SK-N-SH (cell line): ENCODE data around the gene VPS18. TPM values are rescaled to one million over a fixed set of nuclear protein-coding genes. Genes with fewer than 3 reads are reported as not detected.

Experiments used
- CTCF ChIA-PET: fragments of 300-600, 350-600 bp; formaldehyde crosslinking; extraction: SDS; loops from one replicate; lab custom pipeline; 2021; lab: Yijun Ruan, JAX
- POLR2A ChIA-PET: fragments of 350-600 bp; sonication (Branson Sonifier 250); formaldehyde crosslinking; extraction: SDS; loops from one replicate; lab custom pipeline; 2020; ENCODE audit warnings: antibody characterized with exemption, inconsistent platforms; lab: Yijun Ruan, JAX
- DNase-seq: peaks from one replicate; pipeline ENCODE4 v3.0.0; 2012
- H2AFZ ChIP-seq: fragments of 200-600 bp; sonication (generic); 2 replicates; pipeline ENCODE4 v1.8.1; 2016; ENCODE audit warnings: antibody characterized with exemption, mild to moderate bottlenecking, low read depth
- H3F3A ChIP-seq: fragments of 200-600 bp; sonication (generic); replicated peaks from 2 replicates; pipeline ENCODE3; 2016; ENCODE audit warnings: antibody characterized with exemption, mild to moderate bottlenecking; ENCODE audit not compliant: insufficient read depth
- H3K27ac ChIP-seq, 2 experiments: fragments of 200-500 bp in 1 of 2; fragments of 200-600 bp in 1 of 2; sonication (Bioruptor generic) in 1 of 2; sonication (generic), shearing (Covaris generic) in 1 of 2; 2 replicates each; pipeline versions ENCODE4 v1.5.1 to v1.6.1; 2014 to 2016; ENCODE audit warnings: low read depth in 2 of 2, inconsistent platforms in 1 of 2, low read length in 1 of 2, mild to moderate bottlenecking in 1 of 2, mixed read lengths in 1 of 2
- H3K27me3 ChIP-seq: fragments of 200-600 bp; sonication (generic), shearing (Covaris generic); 2 replicates; pipeline ENCODE4 v1.6.1; 2016; ENCODE audit warnings: mixed run types; ENCODE audit not compliant: insufficient read depth
- H3K36me3 ChIP-seq, 2 experiments: fragments of 200-500 bp in 1 of 2; fragments of 200-600 bp in 1 of 2; sonication (Bioruptor generic) in 1 of 2; sonication (generic) in 1 of 2; replicated peaks in 1 of 2; 2 replicates each; pipeline versions ENCODE3 to v1.5.1; 2014 to 2016; ENCODE audit warnings: low read length in 1 of 2, mild to moderate bottlenecking in 1 of 2; ENCODE audit not compliant: insufficient read depth in 2 of 2, control insufficient read depth in 1 of 2
- H3K4me1 ChIP-seq, 2 experiments: fragments of 200-500 bp in 1 of 2; fragments of 200-600 bp in 1 of 2; sonication (Bioruptor generic) in 1 of 2; sonication (generic), shearing (Covaris generic) in 1 of 2; 2 replicates each; pipeline versions ENCODE4 v1.5.1 to v1.6.1; 2014 to 2016; ENCODE audit warnings: low read depth in 1 of 2, low read length in 1 of 2, mixed run types in 1 of 2; ENCODE audit not compliant: insufficient read depth in 2 of 2, control insufficient read depth in 1 of 2
- H3K4me2 ChIP-seq: fragments of 200-600 bp; sonication (generic), shearing (Covaris generic); 2 replicates; pipeline ENCODE4 v1.6.1; 2017; ENCODE audit warnings: mixed run types
- H3K4me3 ChIP-seq, 2 experiments: fragments of 200-500 bp in 1 of 2; fragments of 200-600 bp in 1 of 2; sonication (Bioruptor generic) in 1 of 2; sonication (generic), shearing (Covaris generic) in 1 of 2; 2 replicates each; pipeline versions ENCODE4 v1.5.1 to v1.8.1; 2014 to 2016; ENCODE audit warnings: low read depth in 2 of 2, inconsistent platforms in 1 of 2, low read length in 1 of 2, mild to moderate bottlenecking in 1 of 2, mixed read lengths in 1 of 2, moderate library complexity in 1 of 2
- H3K79me2 ChIP-seq: fragments of 200-600 bp; sonication (generic); 2 replicates; pipeline ENCODE4 v1.8.1; 2017; ENCODE audit warnings: mild to moderate bottlenecking; ENCODE audit not compliant: insufficient read depth
- H3K9ac ChIP-seq: fragments of 200-600 bp; sonication (generic); 2 replicates; pipeline ENCODE4 v1.6.1; 2017; ENCODE audit warnings: mixed run types
- H3K9me2 ChIP-seq: fragments of 200-600 bp; sonication (generic); 2 replicates; pipeline ENCODE4 v1.6.1; 2017; ENCODE audit warnings: mixed run types
- H3K9me3 ChIP-seq: fragments of 200-600 bp; sonication (generic); 2 replicates; pipeline ENCODE4 v1.6.1; 2017; ENCODE audit warnings: mixed run types, mild to moderate bottlenecking, moderate library complexity
- H4K20me1 ChIP-seq: fragments of 200-600 bp; sonication (generic); 2 replicates; pipeline ENCODE4 v1.6.1; 2017; ENCODE audit warnings: mild to moderate bottlenecking, mixed run types; ENCODE audit not compliant: insufficient read depth
- CHD2 ChIP-seq: fragments of 150-350 bp; IDR thresholded peaks from 2 replicates; pipeline ENCODE4 v1.6.1; 2018; ENCODE audit warnings: low read length; ENCODE audit not compliant: partially characterized antibody
- FOXJ3 ChIP-seq: sonication (generic); formaldehyde crosslinking; IDR thresholded peaks from 2 replicates; pipeline ENCODE4 v1.5.1; 2020; ENCODE audit warnings: mild to moderate bottlenecking, missing genetic modification reagents
- JUND ChIP-seq: IDR thresholded peaks from 2 replicates; pipeline ENCODE4 v1.4.0; 2012
- MXI1 ChIP-seq: IDR thresholded peaks from 2 replicates; pipeline ENCODE4 v1.6.1; 2012; ENCODE audit warnings: mild to moderate bottlenecking, low read depth, low read length, improper control_type of control experiment
- NRF1 ChIP-seq: IDR thresholded peaks from 2 replicates; pipeline ENCODE4 v1.6.1; 2012; ENCODE audit warnings: low read depth, mild to moderate bottlenecking, low read length
- RAD21 ChIP-seq: IDR thresholded peaks from 2 replicates; pipeline ENCODE4 v1.6.1; 2012; ENCODE audit warnings: mild to moderate bottlenecking, low read length
- RCOR1 ChIP-seq: fragments of 150-350 bp; IDR thresholded peaks from 2 replicates; pipeline ENCODE4 v1.6.1; 2017; ENCODE audit warnings: antibody characterized with exemption, low read length
- RXRA ChIP-seq: IDR thresholded peaks from 2 replicates; pipeline ENCODE4 v1.4.0; 2012; ENCODE audit warnings: low read depth, mild to moderate bottlenecking, borderline replicate concordance
- TCF12 ChIP-seq: IDR thresholded peaks from 2 replicates; pipeline ENCODE4 v1.4.0; 2012
- TEAD4 ChIP-seq: IDR thresholded peaks from 2 replicates; pipeline ENCODE4 v1.4.0; 2012; ENCODE audit warnings: mild to moderate bottlenecking, borderline replicate concordance; ENCODE audit not compliant: insufficient read depth
- YY1 ChIP-seq: IDR thresholded peaks from 2 replicates; pipeline ENCODE4 v1.4.0; 2012; ENCODE audit warnings: low read depth, mild to moderate bottlenecking
- WGBS: methylation state at CpG from one replicate; pipeline ENCODE4 v1.1.6; 2017; ENCODE audit warnings: low lambda C conversion rate; 5-methylcytosine and 5-hydroxymethylcytosine counted together
- polyA plus RNA-seq, 3 experiments: library from polyadenylated mRNA; depleted of rRNA; stranded (reverse); fragments of >200 nt; gene quantifications; 2 replicates each; pipeline ENCODE4 v1.2.3, GENCODE V29; 2012
- TF ChIP-seq, protein P1 (sequence below): IDR thresholded peaks from 2 replicates; pipeline ENCODE4 v1.4.0; 2012; ENCODE audit warnings: low read depth, borderline replicate concordance
- TF ChIP-seq, protein P2 (sequence below): IDR thresholded peaks from 2 replicates; pipeline ENCODE4 v1.4.0; 2012; ENCODE audit warnings: low read depth
- TF ChIP-seq, protein P3 (sequence below): fragments of 200-600 bp; sonication (generic); IDR thresholded peaks from 2 replicates; pipeline ENCODE4 v1.6.1; 2017; ENCODE audit warnings: antibody characterized with exemption, mild to moderate bottlenecking, moderate library complexity

VPS18 gene
- polyA plus RNA-seq, 1 of the 3 experiments (the other 2 are of a cell fraction), result 14.1 TPM

DNA sequence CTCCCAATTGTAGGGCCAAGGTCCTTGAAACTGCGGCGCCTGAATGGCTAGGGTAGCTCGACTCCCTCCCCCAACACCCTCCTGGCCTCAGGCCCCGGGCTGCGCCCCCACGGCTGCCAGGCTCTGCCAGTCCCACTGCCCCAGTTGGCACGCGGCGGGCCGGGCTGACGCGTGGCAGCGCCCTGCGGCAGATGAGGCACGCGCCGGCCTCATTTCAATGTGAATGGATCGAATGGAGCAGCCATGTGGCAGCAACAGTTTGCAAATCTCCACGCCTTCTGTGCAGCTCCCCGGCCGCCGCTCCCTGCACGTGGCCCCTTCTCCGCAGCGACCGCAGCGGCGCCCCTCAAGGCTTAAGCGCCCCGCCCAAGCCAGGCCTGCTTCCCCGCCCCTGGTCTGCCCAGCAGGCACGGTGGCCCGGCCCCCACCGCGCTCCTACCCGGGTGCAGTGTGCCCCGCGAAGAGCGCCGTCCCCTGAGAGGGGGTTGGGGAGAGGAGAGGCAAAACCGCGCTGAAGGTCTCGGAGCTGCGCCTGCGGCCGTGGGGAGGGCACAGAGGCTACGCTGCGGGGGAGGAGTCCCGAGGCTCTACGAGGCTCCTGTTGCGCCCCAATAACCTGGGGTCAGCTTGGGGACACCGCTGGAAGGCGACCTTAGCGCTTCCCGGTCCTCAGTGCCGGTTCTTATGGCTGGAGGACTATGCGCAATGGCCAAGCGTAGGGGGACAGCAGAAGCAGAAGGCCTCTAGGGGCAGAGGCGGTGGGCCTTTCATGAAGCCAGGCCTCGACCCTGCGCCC, 31.8 kb downstream of the VPS18 start:
- H3F3A ChIP-seq, result no peaks in the 10 kb centered on the region
- H3K9me2 ChIP-seq, result no peaks in the 10 kb centered on the region
- H2AFZ ChIP-seq, result peak overlapping the region; percentile 22; the same call in 1 of the 2 replicates
- H4K20me1 ChIP-seq, result no peaks in the 10 kb centered on the region
- POLR2A ChIA-PET, result interaction anchor here (1.0 kb wide), 1 partner anchor 16 kb away, joined by 4 read pairs; no protein-coding TSS in a partner anchor
- H3K9me3 ChIP-seq, result no peaks in the 10 kb centered on the region
- H3K4me2 ChIP-seq, result peak overlapping the region; percentile 71; the same call in 1 of the 2 replicates
- H3K36me3 ChIP-seq, result no peaks in the 10 kb centered on the region
- WGBS, result 10% methylated on average over 16 of the region's 61 CpGs
- CTCF ChIA-PET, result interaction anchor here (0.7 to 33.6 kb wide), 7 partner anchors 11 to 259 kb away, joined by 3 to 675 read pairs (median 3); partner anchors contain the start of gene VPS18
- TF ChIP-seq CHD2, result no peak
- no peak for TF ChIP-seq TCF12
- no peak for TF ChIP-seq YY1
- no peak for TF ChIP-seq RCOR1
- no peak for TF ChIP-seq FOXJ3
- TF ChIP-seq RXRA, result no peak
- no peak for TF ChIP-seq TEAD4
- no peak for TF ChIP-seq JUND
- TF ChIP-seq, protein P1, sequence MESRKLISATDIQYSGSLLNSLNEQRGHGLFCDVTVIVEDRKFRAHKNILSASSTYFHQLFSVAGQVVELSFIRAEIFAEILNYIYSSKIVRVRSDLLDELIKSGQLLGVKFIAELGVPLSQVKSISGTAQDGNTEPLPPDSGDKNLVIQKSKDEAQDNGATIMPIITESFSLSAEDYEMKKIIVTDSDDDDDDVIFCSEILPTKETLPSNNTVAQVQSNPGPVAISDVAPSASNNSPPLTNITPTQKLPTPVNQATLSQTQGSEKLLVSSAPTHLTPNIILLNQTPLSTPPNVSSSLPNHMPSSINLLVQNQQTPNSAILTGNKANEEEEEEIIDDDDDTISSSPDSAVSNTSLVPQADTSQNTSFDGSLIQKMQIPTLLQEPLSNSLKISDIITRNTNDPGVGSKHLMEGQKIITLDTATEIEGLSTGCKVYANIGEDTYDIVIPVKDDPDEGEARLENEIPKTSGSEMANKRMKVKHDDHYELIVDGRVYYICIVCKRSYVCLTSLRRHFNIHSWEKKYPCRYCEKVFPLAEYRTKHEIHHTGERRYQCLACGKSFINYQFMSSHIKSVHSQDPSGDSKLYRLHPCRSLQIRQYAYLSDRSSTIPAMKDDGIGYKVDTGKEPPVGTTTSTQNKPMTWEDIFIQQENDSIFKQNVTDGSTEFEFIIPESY, result no peak
- TF ChIP-seq MXI1, result peak; percentile 70; the same call in 1 of the 2 replicates
- no peak for TF ChIP-seq NRF1
- TF ChIP-seq, protein P2, sequence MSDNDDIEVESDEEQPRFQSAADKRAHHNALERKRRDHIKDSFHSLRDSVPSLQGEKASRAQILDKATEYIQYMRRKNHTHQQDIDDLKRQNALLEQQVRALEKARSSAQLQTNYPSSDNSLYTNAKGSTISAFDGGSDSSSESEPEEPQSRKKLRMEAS, result peak; percentile 76
- TF ChIP-seq, protein P3, sequence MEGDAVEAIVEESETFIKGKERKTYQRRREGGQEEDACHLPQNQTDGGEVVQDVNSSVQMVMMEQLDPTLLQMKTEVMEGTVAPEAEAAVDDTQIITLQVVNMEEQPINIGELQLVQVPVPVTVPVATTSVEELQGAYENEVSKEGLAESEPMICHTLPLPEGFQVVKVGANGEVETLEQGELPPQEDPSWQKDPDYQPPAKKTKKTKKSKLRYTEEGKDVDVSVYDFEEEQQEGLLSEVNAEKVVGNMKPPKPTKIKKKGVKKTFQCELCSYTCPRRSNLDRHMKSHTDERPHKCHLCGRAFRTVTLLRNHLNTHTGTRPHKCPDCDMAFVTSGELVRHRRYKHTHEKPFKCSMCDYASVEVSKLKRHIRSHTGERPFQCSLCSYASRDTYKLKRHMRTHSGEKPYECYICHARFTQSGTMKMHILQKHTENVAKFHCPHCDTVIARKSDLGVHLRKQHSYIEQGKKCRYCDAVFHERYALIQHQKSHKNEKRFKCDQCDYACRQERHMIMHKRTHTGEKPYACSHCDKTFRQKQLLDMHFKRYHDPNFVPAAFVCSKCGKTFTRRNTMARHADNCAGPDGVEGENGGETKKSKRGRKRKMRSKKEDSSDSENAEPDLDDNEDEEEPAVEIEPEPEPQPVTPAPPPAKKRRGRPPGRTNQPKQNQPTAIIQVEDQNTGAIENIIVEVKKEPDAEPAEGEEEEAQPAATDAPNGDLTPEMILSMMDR, result no peak
- TF ChIP-seq RAD21, result no peak
- peaks cover 48% of the 10 kb centered on the region for H3K27me3 ChIP-seq
- peak overlapping the region in 1 of 2 experiments; percentile 26; a peak in 1 of 4 replicates for H3K4me3 ChIP-seq
- H3K27ac ChIP-seq, result no peak overlapping the region
- no peak overlapping the region for H3K9ac ChIP-seq
- peak; percentile 72 for DNase-seq
- no peaks in the 10 kb centered on the region for H3K79me2 ChIP-seq
- H3K4me1 ChIP-seq, result peaks cover 17 to 41% of the 10 kb centered on the region in 2 experiments; a peak in 2 of 4 replicates
